Adrenal gland (tissue), 12 donors: ENCODE results near the gene FNDC3B. TPM values are rescaled to one million over a fixed set of nuclear protein-coding genes. Genes with fewer than 3 reads are reported as not detected.

Source experiments
- DNase-seq, 7 donors: peaks; one replicate each; pipeline ENCODE4 v3.0.0-alpha.2; 2019 to 2020
- H3K27ac ChIP-seq, 5 donors: fragments of 200-600 bp; sonication (generic) in 4 of 5; 1 replicate in 3 of 5; 2 replicates in 2 of 5; pipeline versions ENCODE4 v1.5.1 to v1.8.0; 2016 to 2020; ENCODE audit warnings: mild to moderate bottlenecking in 1 of 5
- H3K27me3 ChIP-seq: fragments of 200-600 bp; 2 replicates; pipeline ENCODE4 v1.8.0; 2021
- H3K36me3 ChIP-seq, 2 donors: fragments of 200-600 bp; replicated peaks in 1 of 2; 1 replicate in 1 of 2; 2 replicates in 1 of 2; pipeline versions ENCODE4 v1.5.1 to v1.8.0; 2018 to 2022
- H3K4me1 ChIP-seq, 2 donors: fragments of 200-600 bp; replicated peaks in 1 of 2; 1 replicate in 1 of 2; 2 replicates in 1 of 2; pipeline versions ENCODE4 v1.5.1 to v1.8.0; 2018 to 2021
- H3K4me3 ChIP-seq, 4 donors: fragments of 200-600 bp; sonication (generic) in 3 of 4; one replicate each; pipeline ENCODE4 v1.5.1; 2016 to 2018
- H3K9me3 ChIP-seq, 3 donors: fragments of 200-600 bp; sonication (generic) in 1 of 3; replicated peaks in 1 of 3; 1 replicate in 2 of 3; 2 replicates in 1 of 3; pipeline versions ENCODE4 v1.5.1 to v1.8.0; 2016 to 2021
- POLR2A ChIP-seq, 2 donors: fragments of 450-650 bp; IDR thresholded peaks; one replicate each; pipeline ENCODE4 v1.6.1; 2017; ENCODE audit warnings: antibody characterized with exemption in 2 of 2, mild to moderate bottlenecking in 2 of 2, moderate library complexity in 1 of 2
- WGBS, 4 donors: extraction: QIAGEN DNeasy Blood & Tissue Kit in 2 of 4; methylation state at CpG; one replicate each; pipeline versions ENCODE4 v1.1.5 to v1.1.7; 2013 to 2017; 5-methylcytosine and 5-hydroxymethylcytosine counted together
- intact Hi-C, 2 donors: fragments of 100-400 bp; cut with DNase I; formaldehyde crosslinking; loops; one replicate each; pipeline versions ENCODE4 v1.14.1 to v1.15.0; 2022 to 2023
- polyA plus RNA-seq, 3 donors: library from polyadenylated mRNA; stranded (reverse); fragments of 200-250 nt in 2 of 3; fragments of 350-450 nt in 1 of 3; fragmentation: Illumina TruSeq in 1 of 3; extraction: RNeasy Lipid Tissue Mini Kit (QIAGEN cat#74804) in 1 of 3; gene quantifications; one replicate each; pipeline ENCODE4 v1.2.3, GENCODE V29; 2013 to 2014
- total RNA-seq, 9 donors: library from RNA; depleted of rRNA in 4 of 9; stranded (reverse); fragments of >200 nt in 4 of 9; fragments of 120-200 nt in 1 of 9; fragmentation: NEBNext Ultra II Directional in 1 of 9; extraction: Animal tissue kit (Norgen Biotek cat#: 25700) in 1 of 9; gene quantifications; one replicate each; pipeline versions ENCODE4 v1.1.0 to v1.2.4, GENCODE V29; 2013 to 2023
- TF ChIP-seq, protein P1 (sequence below), 6 experiments: fragments of 450-650 bp in 4 of 6; fragments of 200-600 bp in 2 of 6; sonication (generic) in 1 of 6; IDR thresholded peaks; 1 replicate in 5 of 6; 2 replicates in 1 of 6; pipeline versions ENCODE4 v1.5.1 to v1.8.0; 2016 to 2021; ENCODE audit warnings: antibody characterized with exemption in 6 of 6, mild to moderate bottlenecking in 2 of 6, moderate library complexity in 1 of 6
- donor health status: healthy with polysubstance abuse.
- donor health status: Bipolar disorder and iron deficiency.
- donor health status: DM: yes; HTN: yes; CAD: no.
- donor health status: DM: no; HTN: no; CAD: no.
- donor health status: DM: no; HTN: no; CAD: no.
- donor health status: DM: yes; HTN: yes; CAD: no.

FNDC3B gene
- total and polyA plus RNA-seq, 12 donors, result 9.9 to 228 (median 105) TPM

DNA sequence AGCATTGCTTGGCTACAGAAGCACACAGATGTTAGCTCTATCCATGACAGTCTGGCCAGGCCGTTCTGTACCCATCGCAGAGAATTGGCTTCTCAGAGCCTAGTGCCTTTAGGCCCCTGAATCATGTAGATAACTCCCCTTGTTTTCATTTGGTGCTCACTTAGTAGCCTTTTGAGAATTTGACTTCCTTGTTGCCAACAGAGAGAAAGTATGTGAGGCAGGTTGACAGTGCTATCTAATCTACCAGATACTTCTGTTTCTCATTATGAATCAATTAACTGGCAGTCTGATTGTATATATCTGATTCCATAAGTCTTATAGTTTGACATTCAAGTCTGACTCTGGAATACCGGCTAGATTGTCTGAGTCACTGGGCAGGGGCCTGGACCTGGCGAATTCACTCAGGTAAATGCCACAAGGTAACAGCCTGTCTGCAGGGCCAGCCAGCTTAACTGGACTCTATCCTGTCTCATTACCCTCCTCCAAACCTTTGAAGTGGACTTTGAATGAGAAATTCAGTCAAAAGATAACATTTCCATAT is 248.6 kb downstream of the FNDC3B start:
- Histone ChIP-seq H3K27ac (peak overlapping the region in 1 of 5 donors; percentile 34), H3K36me3 (peaks cover 0 to 36% of the 10 kb centered on the region in 2 donors), H3K4me1 (peaks cover 9 to 60% of the 10 kb centered on the region in 2 donors), H3K9me3 (no peaks in the 10 kb centered on the region), H3K4me3 (no peak overlapping the region), H3K27me3 (no peaks in the 10 kb centered on the region)
- WGBS, 4 donors, result 74 to 80% (median 76%) methylated on average over 2 to 4 of the region's 4 CpGs
- TF ChIP-seq POLR2A (IDR thresholded peaks at IDR 0.05), result no peak
- TF ChIP-seq, protein P1, sequence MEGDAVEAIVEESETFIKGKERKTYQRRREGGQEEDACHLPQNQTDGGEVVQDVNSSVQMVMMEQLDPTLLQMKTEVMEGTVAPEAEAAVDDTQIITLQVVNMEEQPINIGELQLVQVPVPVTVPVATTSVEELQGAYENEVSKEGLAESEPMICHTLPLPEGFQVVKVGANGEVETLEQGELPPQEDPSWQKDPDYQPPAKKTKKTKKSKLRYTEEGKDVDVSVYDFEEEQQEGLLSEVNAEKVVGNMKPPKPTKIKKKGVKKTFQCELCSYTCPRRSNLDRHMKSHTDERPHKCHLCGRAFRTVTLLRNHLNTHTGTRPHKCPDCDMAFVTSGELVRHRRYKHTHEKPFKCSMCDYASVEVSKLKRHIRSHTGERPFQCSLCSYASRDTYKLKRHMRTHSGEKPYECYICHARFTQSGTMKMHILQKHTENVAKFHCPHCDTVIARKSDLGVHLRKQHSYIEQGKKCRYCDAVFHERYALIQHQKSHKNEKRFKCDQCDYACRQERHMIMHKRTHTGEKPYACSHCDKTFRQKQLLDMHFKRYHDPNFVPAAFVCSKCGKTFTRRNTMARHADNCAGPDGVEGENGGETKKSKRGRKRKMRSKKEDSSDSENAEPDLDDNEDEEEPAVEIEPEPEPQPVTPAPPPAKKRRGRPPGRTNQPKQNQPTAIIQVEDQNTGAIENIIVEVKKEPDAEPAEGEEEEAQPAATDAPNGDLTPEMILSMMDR (IDR thresholded peaks at IDR 0.05), result no peak
- intact Hi-C loops, result no loop called here
- DNase-seq, result no peak

DNA sequence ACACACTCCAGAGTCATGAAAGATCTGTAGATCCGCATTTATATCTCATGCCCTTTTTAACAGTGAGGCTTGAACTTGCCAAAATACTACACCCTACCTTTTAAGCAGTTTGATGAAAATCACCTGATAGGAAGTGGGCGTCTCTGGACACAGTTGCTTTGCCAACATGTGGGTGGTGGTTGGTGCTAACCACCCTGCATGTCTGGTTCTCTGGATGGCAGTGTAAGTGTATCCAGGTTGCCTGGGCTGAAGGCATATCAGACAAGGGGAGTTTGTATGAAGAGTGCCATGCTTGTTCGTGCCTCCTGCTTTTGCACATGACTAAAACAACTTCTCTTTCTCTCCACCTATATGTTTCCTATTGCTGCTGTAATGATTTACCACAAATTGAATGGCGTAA is 249.3 kb downstream of the FNDC3B start:
- no peak for TF ChIP-seq POLR2A (IDR thresholded peaks at IDR 0.05)
- TF ChIP-seq, protein P1 (IDR thresholded peaks at IDR 0.05), result no peak
- no peaks in the 10 kb centered on the region for H3K9me3 ChIP-seq
- WGBS, 4 donors, result 90 to 94% (median 91%) methylated on average over 4 of the region's 4 CpGs
- no peaks in the 10 kb centered on the region for H3K27me3 ChIP-seq
- DNase-seq, result no peak
- H3K27ac ChIP-seq, result peak overlapping the region in 2 of 5 donors; percentile 18 to 34
- intact Hi-C loops, result no loop called here
- peaks cover 9 to 56% of the 10 kb centered on the region in 2 donors for H3K4me1 ChIP-seq
- no peak overlapping the region for H3K4me3 ChIP-seq
- peaks cover 0 to 36% of the 10 kb centered on the region in 2 donors for H3K36me3 ChIP-seq

- H3K4me3 ChIP-seq, result no peak overlapping the region
- TF ChIP-seq POLR2A (IDR thresholded peaks at IDR 0.05), result no peak
- TF ChIP-seq, protein P1 (IDR thresholded peaks at IDR 0.05), result peak in 5 of 6 experiments; percentile 21 to 48 (median 37)
- DNase-seq, result peak in 4 of 7 donors; percentile 33 to 67 (median 46)
- no peaks in the 10 kb centered on the region for H3K9me3 ChIP-seq
- peak overlapping the region in 2 of 5 donors; percentile 15 to 34 for H3K27ac ChIP-seq
- intact Hi-C loops, result no loop called here
- no peaks in the 10 kb centered on the region for H3K27me3 ChIP-seq
- H3K4me1 ChIP-seq, result peaks cover 9 to 52% of the 10 kb centered on the region in 2 donors
- 55 to 78% (median 77%) methylated on average over 6 of the region's 6 CpGs for WGBS, 4 donors
- H3K36me3 ChIP-seq, result peaks cover 0 to 36% of the 10 kb centered on the region in 2 donors
Observed at GRCh38 chr3:172289583-172289982, 250.2 kb downstream of the FNDC3B start.

GRCh38 chr3:172290457-172290856 is 251.1 kb downstream of the FNDC3B start:
- intact Hi-C loops, result no loop called here
- peaks cover 9 to 52% of the 10 kb centered on the region in 2 donors for H3K4me1 ChIP-seq
- H3K4me3 ChIP-seq, result no peak overlapping the region
- H3K36me3 ChIP-seq, result peaks cover 0 to 40% of the 10 kb centered on the region in 2 donors
- H3K27me3 ChIP-seq, result no peaks in the 10 kb centered on the region
- no peak for TF ChIP-seq POLR2A (IDR thresholded peaks at IDR 0.05)
- TF ChIP-seq, protein P1 (IDR thresholded peaks at IDR 0.05), result no peak
- WGBS, 4 donors, result 77 to 94% (median 79%) methylated on average over 7 of the region's 7 CpGs
- no peaks in the 10 kb centered on the region for H3K9me3 ChIP-seq
- H3K27ac ChIP-seq, result peak overlapping the region in 3 of 5 donors; percentile 4 to 42 (median 29)
- DNase-seq, result no peak
